ENCODE measurements around the gene TMIE.

The TMIE gene

DNA sequence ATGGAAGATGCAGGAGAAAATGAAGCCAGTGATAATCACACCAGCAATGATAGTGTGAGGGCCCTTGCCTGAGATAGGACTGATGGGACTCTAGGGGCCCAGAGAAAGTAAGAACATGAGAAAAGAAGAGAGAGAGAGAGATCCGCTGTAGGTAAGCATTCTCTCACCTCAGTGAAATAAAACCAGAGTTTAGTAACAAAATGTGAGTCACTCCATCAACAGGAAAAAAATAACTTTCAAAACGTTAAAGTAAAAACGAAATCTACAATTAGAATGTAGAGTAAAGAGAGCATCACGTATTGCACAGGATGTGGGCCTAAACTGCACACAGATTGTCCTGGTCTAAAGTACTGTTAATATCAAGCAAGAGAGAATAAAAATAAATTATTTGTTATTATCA, 23.2 kb downstream of the TMIE start:
- TF ChIP-seq, protein P1, sequence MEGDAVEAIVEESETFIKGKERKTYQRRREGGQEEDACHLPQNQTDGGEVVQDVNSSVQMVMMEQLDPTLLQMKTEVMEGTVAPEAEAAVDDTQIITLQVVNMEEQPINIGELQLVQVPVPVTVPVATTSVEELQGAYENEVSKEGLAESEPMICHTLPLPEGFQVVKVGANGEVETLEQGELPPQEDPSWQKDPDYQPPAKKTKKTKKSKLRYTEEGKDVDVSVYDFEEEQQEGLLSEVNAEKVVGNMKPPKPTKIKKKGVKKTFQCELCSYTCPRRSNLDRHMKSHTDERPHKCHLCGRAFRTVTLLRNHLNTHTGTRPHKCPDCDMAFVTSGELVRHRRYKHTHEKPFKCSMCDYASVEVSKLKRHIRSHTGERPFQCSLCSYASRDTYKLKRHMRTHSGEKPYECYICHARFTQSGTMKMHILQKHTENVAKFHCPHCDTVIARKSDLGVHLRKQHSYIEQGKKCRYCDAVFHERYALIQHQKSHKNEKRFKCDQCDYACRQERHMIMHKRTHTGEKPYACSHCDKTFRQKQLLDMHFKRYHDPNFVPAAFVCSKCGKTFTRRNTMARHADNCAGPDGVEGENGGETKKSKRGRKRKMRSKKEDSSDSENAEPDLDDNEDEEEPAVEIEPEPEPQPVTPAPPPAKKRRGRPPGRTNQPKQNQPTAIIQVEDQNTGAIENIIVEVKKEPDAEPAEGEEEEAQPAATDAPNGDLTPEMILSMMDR (IDR thresholded peaks at IDR 0.05; ENCODE audit: extremely low read depth, missing control alignments): no peak
- DNase-seq (ENCODE audit: low spot score): no peak

DNA sequence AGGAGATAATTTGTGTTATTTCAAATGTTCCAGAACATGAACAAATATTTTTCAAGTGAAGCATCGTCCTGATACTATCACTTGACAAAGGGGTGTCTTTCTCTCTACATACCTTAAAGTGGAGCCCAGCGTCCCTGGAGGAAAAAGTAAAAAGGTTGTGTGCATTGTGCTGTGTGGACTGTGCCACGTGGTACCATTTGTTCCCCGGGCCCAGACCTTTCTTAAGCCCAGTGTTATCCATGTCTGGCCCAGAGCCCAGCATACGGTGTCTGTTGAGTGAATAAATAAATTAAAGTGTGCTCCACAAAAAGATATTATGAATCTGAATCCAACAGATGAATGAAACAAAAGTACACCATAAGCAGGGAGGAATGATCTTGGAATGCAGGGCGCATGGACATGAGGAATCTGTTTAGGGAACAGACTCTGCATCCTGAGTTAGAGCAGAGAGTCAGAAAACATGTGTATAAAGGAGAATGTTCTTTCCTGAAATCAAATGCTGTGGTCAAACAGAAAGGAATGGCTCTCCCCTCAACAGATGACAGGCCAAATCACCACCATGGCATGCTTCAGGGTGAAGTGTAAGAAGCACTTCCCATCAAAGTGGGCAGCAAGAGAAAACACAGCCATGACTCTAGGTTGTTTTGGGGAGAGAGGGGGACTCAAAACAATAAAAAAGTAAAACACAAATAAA, 24.6 kb downstream of the TMIE start:
- DNase-seq (ENCODE audit: low spot score): no peak
- TF ChIP-seq, protein P1 (IDR thresholded peaks at IDR 0.05; ENCODE audit: extremely low read depth, missing control alignments): no peak

DNA sequence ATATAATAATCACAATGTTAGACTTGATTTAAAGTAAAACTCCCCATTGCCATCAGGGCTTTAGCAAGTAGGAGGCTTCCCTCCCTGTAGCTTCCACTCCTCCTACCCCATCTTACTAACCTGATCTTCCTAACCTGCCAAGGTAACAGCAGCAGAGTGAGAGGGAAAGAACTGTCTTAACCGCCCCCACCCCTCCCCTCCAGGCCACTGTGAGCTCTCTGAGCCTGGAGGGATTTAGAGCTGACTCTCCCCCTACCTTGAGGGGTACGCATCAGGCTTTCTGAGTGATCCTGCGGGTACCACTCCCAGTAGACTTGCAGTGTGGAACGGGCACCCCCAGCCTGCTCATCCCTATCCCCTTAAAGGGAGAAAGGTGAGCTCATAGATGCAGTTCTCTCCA, 27.8 kb downstream of the TMIE start:
- DNase-seq (ENCODE audit: low spot score): no peak
- TF ChIP-seq, protein P1 (IDR thresholded peaks at IDR 0.05; ENCODE audit: extremely low read depth, missing control alignments): no peak

DNA sequence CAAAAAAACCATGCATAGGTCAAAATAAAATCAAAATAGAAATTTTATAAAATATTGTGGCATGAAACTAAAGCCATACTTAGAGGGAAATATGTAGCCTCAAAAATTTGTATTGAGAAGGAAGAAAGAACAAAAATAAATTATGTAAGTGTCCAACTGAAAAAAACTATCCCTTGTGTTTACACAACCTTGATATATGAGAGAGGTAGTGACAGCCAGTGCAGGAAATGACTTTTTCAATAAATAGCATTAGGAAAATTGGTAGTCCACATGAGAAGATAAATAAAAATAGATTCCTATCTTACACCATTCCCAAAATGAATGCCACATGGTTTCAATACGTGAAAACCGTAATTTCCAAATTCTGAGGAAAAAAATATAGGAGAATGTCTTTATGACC, 29.6 kb downstream of the TMIE start:
- TF ChIP-seq, protein P1 (IDR thresholded peaks at IDR 0.05; ENCODE audit: extremely low read depth, missing control alignments): no peak
- DNase-seq (ENCODE audit: low spot score): no peak

DNA sequence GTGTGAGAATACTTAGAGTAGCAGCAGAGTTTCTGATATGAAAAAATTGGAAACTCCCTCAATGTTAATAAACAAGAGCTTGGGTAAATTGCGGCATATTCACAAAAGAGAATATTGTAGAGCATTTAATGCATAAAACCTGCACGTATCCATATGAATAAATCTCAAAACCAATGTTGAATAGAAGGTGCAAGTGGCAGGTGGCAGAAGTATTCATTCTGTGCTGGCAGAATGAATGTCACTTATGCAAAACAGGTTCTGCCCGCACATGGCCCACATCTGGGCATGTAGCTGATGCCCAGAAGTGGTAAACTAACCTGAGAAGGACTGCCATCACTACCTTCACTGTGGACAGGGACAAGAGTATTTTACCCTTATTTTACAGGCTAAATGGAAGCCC, 30.6 kb downstream of the TMIE start:
- DNase-seq (ENCODE audit: low spot score): no peak
- TF ChIP-seq, protein P1 (IDR thresholded peaks at IDR 0.05; ENCODE audit: extremely low read depth, missing control alignments): no peak

DNA sequence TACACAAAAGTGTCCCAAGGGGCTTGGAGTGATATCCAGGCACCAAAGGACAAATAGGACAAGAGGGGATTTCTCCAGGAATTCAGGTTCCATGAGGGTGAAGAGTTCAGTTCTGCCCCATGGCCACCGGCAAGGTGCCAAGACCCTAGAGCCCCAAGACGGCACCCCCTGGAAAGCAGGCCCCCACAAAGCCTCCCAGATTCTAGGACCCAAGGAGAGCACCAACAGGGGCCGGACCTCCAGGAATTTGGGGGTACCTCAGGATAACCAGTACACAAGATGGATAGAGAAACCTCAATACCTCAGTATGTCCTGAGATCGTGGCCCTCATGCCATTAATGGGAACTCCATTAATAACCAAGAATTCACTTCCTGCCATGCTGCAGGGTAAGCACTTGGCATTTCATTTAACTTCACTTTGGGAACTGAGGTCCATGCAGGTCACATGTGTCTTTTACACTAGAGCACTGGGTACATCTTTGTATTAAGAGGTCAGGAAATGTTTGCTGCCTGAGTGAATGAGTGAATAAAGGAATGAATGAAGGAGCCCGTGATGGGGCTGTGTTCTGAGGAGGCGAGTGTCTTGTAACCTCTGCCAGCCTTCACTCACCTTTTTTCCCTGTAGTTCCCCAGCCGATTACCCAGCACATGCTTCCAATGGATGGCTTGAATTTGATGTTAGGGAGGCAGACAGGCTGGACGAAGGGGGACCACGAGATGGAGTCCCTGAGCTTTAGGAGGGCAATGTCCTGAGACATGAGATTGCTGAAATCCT, 32.0 kb downstream of the TMIE start:
- TF ChIP-seq, protein P1 (IDR thresholded peaks at IDR 0.05; ENCODE audit: extremely low read depth, missing control alignments): no peak
- DNase-seq (ENCODE audit: low spot score): no peak

DNA sequence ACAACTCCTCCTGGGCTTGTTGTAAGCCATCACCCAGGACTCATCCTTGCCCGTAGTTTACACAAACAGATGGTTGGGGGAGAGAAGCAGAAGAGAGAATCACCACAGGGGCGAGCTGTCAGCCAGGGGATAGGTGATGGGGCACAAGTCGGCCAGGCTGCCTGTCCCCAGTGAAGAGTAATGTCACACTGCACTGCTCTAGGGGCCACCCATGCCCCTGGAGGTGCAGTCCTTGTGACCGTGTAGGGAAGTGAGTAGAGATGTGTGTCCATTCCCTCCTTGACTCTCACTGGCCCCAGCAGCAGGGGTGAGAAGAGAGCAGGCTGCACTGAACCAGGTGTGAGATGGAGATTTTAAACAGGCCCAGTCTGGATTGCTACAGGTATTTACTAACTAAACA, 33.6 kb downstream of the TMIE start:
- DNase-seq (ENCODE audit: low spot score): no peak
- TF ChIP-seq, protein P1 (IDR thresholded peaks at IDR 0.05; ENCODE audit: extremely low read depth, missing control alignments): no peak
